GM12878 (cell line): ENCODE results near the gene FRAS1. TPM values are rescaled to one million over a fixed set of nuclear protein-coding genes. Genes with fewer than 3 reads are reported as not detected.

Experiments used
- ATAC-seq: fragments of 200-7000 bp; cut with Tn5 transposase; 3 replicates; pipeline ENCODE4 v1.9.1; 2020; ENCODE audit warnings: mild to moderate bottlenecking, moderate library complexity
- BruUV-seq: library from RNA; stranded (reverse); fragments of 400-500 nt; replicated peaks from 2 replicates; lab custom pipeline; 2021; lab: Mats Ljungman, UMichigan
- CTCF ChIA-PET: fragments of 300-600 bp; sonication (Branson Sonifier 250); formaldehyde crosslinking; extraction: SDS; loops from one replicate; lab custom pipeline; 2021; ENCODE audit warnings: inconsistent platforms; lab: Yijun Ruan, JAX
- POLR2A ChIA-PET: fragments of 350-600 bp; formaldehyde crosslinking; extraction: SDS; loops from one replicate; lab custom pipeline; 2021; ENCODE audit warnings: inconsistent platforms; lab: Charles Lee
- RAD21 ChIA-PET: fragments of 300-600 bp; sonication (Branson Sonifier 250); formaldehyde crosslinking; loops from one replicate; lab custom pipeline; 2023; ENCODE audit warnings: antibody characterized with exemption; ENCODE audit not compliant: unreplicated experiment; lab: Charles Lee
- SMC1A ChIA-PET: fragments of 300-600 bp; sonication (Branson Sonifier 250); formaldehyde crosslinking; loops from one replicate; lab custom pipeline; 2023; ENCODE audit not compliant: unreplicated experiment, uncharacterized antibody; lab: Charles Lee
- DNase-seq: peaks from one replicate; pipeline ENCODE4 v3.0.0-alpha.2; 2011; ENCODE audit warnings: low read depth, low spot score
- FAIRE-seq: peaks from 3 replicates; lab custom pipeline; 2011; peaks lifted over from hg19 to GRCh38; lab: Jason Lieb, UNC
- H2AFZ ChIP-seq: 2 replicates; pipeline ENCODE4 v1.6.0; 2011; ENCODE audit warnings: low read depth, low read length, control low read depth; ENCODE audit not compliant: control insufficient read depth
- H3K27ac ChIP-seq: 2 replicates; pipeline ENCODE4 v1.5.1; 2011; ENCODE audit warnings: control low read depth; ENCODE audit not compliant: control insufficient read depth, insufficient read depth
- H3K27me3 ChIP-seq, 2 experiments: replicated peaks in 1 of 2; 2 replicates each; pipeline versions ENCODE4 v1.6.0 to v1.6.1; 2011; ENCODE audit warnings: low read length in 1 of 2; ENCODE audit not compliant: control insufficient read depth in 2 of 2, insufficient read depth in 2 of 2
- H3K36me3 ChIP-seq, 2 experiments: 2 replicates each; pipeline ENCODE4 v1.5.1; 2011; ENCODE audit warnings: low read length in 1 of 2; ENCODE audit not compliant: control insufficient read depth in 2 of 2, insufficient read depth in 2 of 2
- H3K4me1 ChIP-seq: 2 replicates; pipeline ENCODE4 v1.6.1; 2011; ENCODE audit warnings: mild to moderate bottlenecking, low read length, moderate library complexity, mixed read lengths; ENCODE audit not compliant: control insufficient read depth, insufficient read depth
- H3K4me2 ChIP-seq: 2 replicates; pipeline ENCODE4 v1.6.0; 2011; ENCODE audit warnings: control low read depth; ENCODE audit not compliant: control insufficient read depth, insufficient read depth
- H3K4me3 ChIP-seq: fragments of 200-600 bp; sonication (generic); 2 replicates; pipeline ENCODE4 v1.5.1; 2016
- H3K79me2 ChIP-seq: 2 replicates; pipeline ENCODE4 v1.6.0; 2011; ENCODE audit warnings: low read length; ENCODE audit not compliant: control insufficient read depth, insufficient read depth
- H3K9ac ChIP-seq: 2 replicates; pipeline ENCODE4 v1.8.0; 2011; ENCODE audit warnings: low read length, control low read depth, mixed read lengths; ENCODE audit not compliant: control insufficient read depth, insufficient read depth
- H3K9me3 ChIP-seq: replicated peaks from 3 replicates; pipeline ENCODE4 v1.5.1; 2011; ENCODE audit warnings: mild to moderate bottlenecking, low read length; ENCODE audit not compliant: control insufficient read depth, insufficient read depth
- H4K20me1 ChIP-seq: 2 replicates; pipeline ENCODE4 v1.6.0; 2011; ENCODE audit not compliant: control insufficient read depth, insufficient read depth
- ATF7 ChIP-seq: fragments of 450-650 bp; IDR thresholded peaks from 2 replicates; pipeline ENCODE4 v1.6.1; 2016; ENCODE audit warnings: low read depth, mild to moderate bottlenecking
- GATAD2B ChIP-seq: fragments of 450-650 bp; conservative IDR thresholded peaks from 2 replicates; pipeline ENCODE4 v1.6.1; 2017; ENCODE audit warnings: low read depth, mild to moderate bottlenecking, moderate library complexity
- HDAC6 ChIP-seq: fragments of 200-600 bp; sonication (generic); IDR thresholded peaks from one replicate; pipeline ENCODE4 v1.8.0; 2017; ENCODE audit warnings: antibody characterized with exemption; ENCODE audit not compliant: unreplicated experiment
- JUNB ChIP-seq: IDR thresholded peaks from 2 replicates; pipeline ENCODE4 v1.6.1; 2016; ENCODE audit warnings: antibody characterized with exemption, mild to moderate bottlenecking
- MEF2B ChIP-seq: fragments of 450-650 bp; IDR thresholded peaks from 2 replicates; pipeline ENCODE4 v1.6.1; 2018; ENCODE audit warnings: mild to moderate bottlenecking, moderate library complexity; ENCODE audit not compliant: partially characterized antibody, poor library complexity, severe bottlenecking
- NFXL1 ChIP-seq: fragments of 450-650 bp; IDR thresholded peaks from 2 replicates; pipeline ENCODE4 v1.6.1; 2017; ENCODE audit warnings: antibody characterized with exemption, mild to moderate bottlenecking, borderline replicate concordance
- NR2F1 ChIP-seq: fragments of 450-650 bp; conservative IDR thresholded peaks from 2 replicates; pipeline ENCODE4 v1.6.1; 2017; ENCODE audit warnings: mild to moderate bottlenecking
- REST ChIP-seq: IDR thresholded peaks from 2 replicates; pipeline ENCODE4 v1.6.1; 2012; ENCODE audit warnings: mild to moderate bottlenecking, low read depth, low read length
- SMAD1 ChIP-seq: fragments of 450-650 bp; IDR thresholded peaks from 2 replicates; pipeline ENCODE4 v1.6.1; 2018; ENCODE audit warnings: mild to moderate bottlenecking, low read depth; ENCODE audit not compliant: partially characterized antibody
- USF1 ChIP-seq: IDR thresholded peaks from 2 replicates; pipeline ENCODE4 v1.6.1; 2011; ENCODE audit warnings: borderline replicate concordance, low read depth, mild to moderate bottlenecking, moderate library complexity, mixed read lengths, low read length; ENCODE audit not compliant: insufficient read depth; ENCODE audit errors: extremely low read length
- ZBED1 ChIP-seq: IDR thresholded peaks from 2 replicates; pipeline ENCODE4 v1.6.1; 2016; ENCODE audit warnings: borderline replicate concordance
- ZNF622 ChIP-seq: fragments of 450-650 bp; IDR thresholded peaks from 2 replicates; pipeline ENCODE4 v1.6.1; 2017; ENCODE audit warnings: mild to moderate bottlenecking, inconsistent platforms
- WGBS: methylation state at CpG from one replicate; pipeline ENCODE4 v1.1.6; 2016; ENCODE audit warnings: low lambda C conversion rate; ENCODE audit not compliant: insufficient replicate concordance, insufficient coverage; ENCODE audit errors: missing lambda C conversion rate; 5-methylcytosine and 5-hydroxymethylcytosine counted together
- in situ Hi-C: fragments of 300-500 bp; cut with MboI; formaldehyde crosslinking; loops from 9 replicates; pipeline ENCODE4 v1.14.3; 2018; ENCODE audit warnings: mixed read lengths
- intact Hi-C: fragments of 100-400 bp; cut with micrococcal nuclease; formaldehyde crosslinking; loops from one replicate; pipeline ENCODE4 v1.14.2; 2022; ENCODE audit not compliant: unreplicated experiment
- polyA plus RNA-seq, 11 experiments: library from polyadenylated mRNA; depleted of rRNA in 4 of 11; unstranded in 6 of 11; stranded (reverse) in 5 of 11; fragments of >200 nt; fragmentation: Nextera tagmentation in 4 of 11; fragmentation: Illumina TruSeq in 1 of 11; extraction: Ambion mirVana in 4 of 11; extraction: Trizol in 1 of 11; gene quantifications; 1 replicate in 1 of 11; 2 replicates in 10 of 11; pipeline versions ENCODE4 v1.2.1 to v1.2.3, GENCODE V29; 2011 to 2016; ENCODE audit warnings: inconsistent platforms in 2 of 11, missing spikeins in 2 of 11, low read depth in 1 of 11
- total RNA-seq, 4 experiments: library from RNA; depleted of rRNA in 3 of 4; stranded (reverse); fragments of >200 nt in 3 of 4; fragmentation: Illumina TruSeq in 1 of 4; extraction: Trizol in 1 of 4; gene quantifications; 2 replicates each; pipeline versions ENCODE4 v1.2.1 to v1.2.3, GENCODE V29; 2013 to 2021

FRAS1 gene
- total and polyA plus RNA-seq, 10 of the 15 experiments (the other 5 are each of a cell fraction or from before 2014, with no cell fraction given): 0.08 to 11.7 (median 0.20) TPM

- H3K4me3 ChIP-seq: no peak overlapping the region
- no peak overlapping the region for H2AFZ ChIP-seq
- WGBS: 62% methylated on average over 9 of the region's 9 CpGs
- H4K20me1 ChIP-seq: no peaks in the 10 kb centered on the region
- SMC1A ChIA-PET: interaction anchor here (0.9 kb wide), 1 partner anchor 19 kb away, joined by 3 read pairs; no protein-coding TSS in a partner anchor
- intact Hi-C loops: no loop called here
- no peak overlapping the region for H3K9ac ChIP-seq
- in situ Hi-C loops: no loop called here
- H3K79me2 ChIP-seq: no peaks in the 10 kb centered on the region
- H3K4me1 ChIP-seq: no peaks in the 10 kb centered on the region
- POLR2A ChIA-PET: no interaction called here
- no peaks in the 10 kb centered on the region; a peak in 1 of 4 replicates for H3K27me3 ChIP-seq
- H3K4me2 ChIP-seq: no peak overlapping the region
- DNase-seq: no peak
- RAD21 ChIA-PET: interaction anchor here (1.0 kb wide), 1 partner anchor 210 kb away, joined by 3 read pairs; no protein-coding TSS in a partner anchor
- CTCF ChIA-PET: interaction anchor here (1.3 to 1.4 kb wide), 2 partner anchors 15 to 364 kb away, joined by 3 to 5 read pairs; no protein-coding TSS in a partner anchor
- H3K36me3 ChIP-seq: no peaks in the 10 kb centered on the region
- BruUV-seq: no TSS peak
- H3K27ac ChIP-seq: no peak overlapping the region
- no peak for TF ChIP-seq NFXL1
- TF ChIP-seq MEF2B: no peak
- ATAC-seq: no peak
- no peak for FAIRE-seq
- no peaks in the 10 kb centered on the region for H3K9me3 ChIP-seq
Measured at GRCh38 chr4:78423790-78424189, 366.7 kb downstream of the FRAS1 start.

GRCh38 chr4:78424461-78424860, 367.3 kb downstream of the FRAS1 start:
- intact Hi-C loops (no loop called here), in situ Hi-C loops (no loop called here)
- POLR2A ChIA-PET: interaction anchor here (0.5 kb wide), 1 partner anchor 242 kb away, joined by 5 read pairs; no protein-coding TSS in a partner anchor
- Histone ChIP-seq H3K4me1 (no peaks in the 10 kb centered on the region), H3K79me2 (no peaks in the 10 kb centered on the region), H4K20me1 (no peaks in the 10 kb centered on the region), H3K36me3 (no peaks in the 10 kb centered on the region), H3K27ac (no peak overlapping the region), H3K9ac (no peak overlapping the region), H3K9me3 (no peaks in the 10 kb centered on the region), H3K27me3 (no peaks in the 10 kb centered on the region; a peak in 1 of 4 replicates), H3K4me3 (no peak overlapping the region), H2AFZ (no peak overlapping the region), H3K4me2 (no peak overlapping the region)
- SMC1A ChIA-PET: interaction anchor here (0.9 to 1.3 kb wide), 4 partner anchors 20 to 431 kb away, joined by 3 to 4 read pairs (median 4); no protein-coding TSS in a partner anchor
- no peak for TF ChIP-seq JUNB
- TF ChIP-seq ATF7: no peak
- TF ChIP-seq HDAC6: no peak
- TF ChIP-seq REST: no peak
- no peak for TF ChIP-seq NR2F1
- no peak for TF ChIP-seq USF1
- TF ChIP-seq ZBED1: no peak
- no peak for TF ChIP-seq ZNF622
- TF ChIP-seq GATAD2B: no peak
- no peak for TF ChIP-seq SMAD1
- no TSS peak for BruUV-seq
- CTCF ChIA-PET: interaction anchor here (0.7 to 1.4 kb wide), 3 partner anchors 14 to 530 kb away, joined by 3 to 6 read pairs (median 5); no protein-coding TSS in a partner anchor
- DNase-seq (no peak), ATAC-seq (no peak), FAIRE-seq (no peak)
- RAD21 ChIA-PET: interaction anchor here (1.0 kb wide), 1 partner anchor 209 kb away, joined by 3 read pairs; no protein-coding TSS in a partner anchor
